Endothelial cell (in vitro differentiated cells): ENCODE results near the gene KATNAL2. TPM values are rescaled to one million over a fixed set of nuclear protein-coding genes. Genes with fewer than 3 reads are reported as not detected.

Experiments used
- DNase-seq: peaks from one replicate; pipeline ENCODE4 v3.0.0; 2021; ENCODE audit warnings: low spot score
- H3K27ac Mint-ChIP-seq: one replicate; pipeline ENCODE4 v1.8.0; 2021; ENCODE audit warnings: mixed read lengths, inconsistent platforms; ENCODE audit not compliant: unreplicated experiment
- H3K27me3 Mint-ChIP-seq: one replicate; pipeline ENCODE4 v1.8.0; 2021; ENCODE audit warnings: mild to moderate bottlenecking, moderate library complexity, mixed read lengths, inconsistent platforms; ENCODE audit not compliant: unreplicated experiment
- H3K36me3 Mint-ChIP-seq: one replicate; pipeline ENCODE4 v1.8.0; 2021; ENCODE audit warnings: mild to moderate bottlenecking, low read depth, mixed read lengths, inconsistent platforms; ENCODE audit not compliant: unreplicated experiment
- H3K4me1 Mint-ChIP-seq: one replicate; pipeline ENCODE4 v1.8.0; 2021; ENCODE audit warnings: mild to moderate bottlenecking, mixed read lengths, inconsistent platforms; ENCODE audit not compliant: unreplicated experiment
- H3K4me3 Mint-ChIP-seq: one replicate; pipeline ENCODE4 v1.8.0; 2021; ENCODE audit warnings: mild to moderate bottlenecking, mixed read lengths, inconsistent platforms; ENCODE audit not compliant: unreplicated experiment
- H3K9me3 Mint-ChIP-seq: one replicate; pipeline ENCODE4 v1.8.0; 2021; ENCODE audit warnings: mixed read lengths, inconsistent platforms; ENCODE audit not compliant: unreplicated experiment
- CTCF ChIP-seq: fragments of 200-600 bp; sonication (generic); IDR thresholded peaks from one replicate; pipeline ENCODE4 v1.5.0; 2021; ENCODE audit warnings: antibody characterized with exemption; ENCODE audit not compliant: unreplicated experiment
- total RNA-seq: library from RNA; stranded (reverse); fragmentation: NEBNext Ultra II Directional; extraction: Animal tissue kit (Norgen Biotek cat#: 25700); gene quantifications from one replicate; pipeline ENCODE4 v1.2.1, GENCODE V29; 2021; ENCODE audit not compliant: unreplicated experiment

KATNAL2 gene
- total RNA-seq, 1 donor from 2014 or later, result 7.9 TPM

- Mint-ChIP-seq H3K36me3 (peaks cover 36% of the 10 kb centered on the region), H3K4me1 (peaks cover 3% of the 10 kb centered on the region), H3K4me3 (no peak overlapping the region), H3K27me3 (no peaks in the 10 kb centered on the region), H3K9me3 (peaks cover 10% of the 10 kb centered on the region), H3K27ac (no peak overlapping the region)
- TF ChIP-seq CTCF, result no peak
- no peak for DNase-seq
Observed at GRCh38 chr18:46886893-46887292, 30.5 kb upstream of the KATNAL2 start.

- TF ChIP-seq CTCF, result no peak
- no peak overlapping the region for H3K27ac Mint-ChIP-seq
- peaks cover 36% of the 10 kb centered on the region for H3K36me3 Mint-ChIP-seq
- H3K27me3 Mint-ChIP-seq, result no peaks in the 10 kb centered on the region
- peak overlapping the region; percentile 81 for H3K4me3 Mint-ChIP-seq
- H3K4me1 Mint-ChIP-seq, result peaks cover 5% of the 10 kb centered on the region
- DNase-seq, result no peak
- H3K9me3 Mint-ChIP-seq, result peaks cover 10% of the 10 kb centered on the region
Observed at GRCh38 chr18:46888965-46889364, 28.4 kb upstream of the KATNAL2 start.

- peaks cover 5% of the 10 kb centered on the region for H3K4me1 Mint-ChIP-seq
- no peak for TF ChIP-seq CTCF
- H3K4me3 Mint-ChIP-seq, result no peak overlapping the region
- no peak overlapping the region for H3K27ac Mint-ChIP-seq
- DNase-seq, result no peak
- H3K9me3 Mint-ChIP-seq, result peaks cover 10% of the 10 kb centered on the region
- no peaks in the 10 kb centered on the region for H3K27me3 Mint-ChIP-seq
- peaks cover 36% of the 10 kb centered on the region for H3K36me3 Mint-ChIP-seq
Observed at GRCh38 chr18:46891742-46892214, 25.6 kb upstream of the KATNAL2 start.

GRCh38 chr18:46892842-46893241 lies 24.6 kb upstream of the KATNAL2 start:
- DNase-seq, result no peak
- no peak overlapping the region for H3K4me3 Mint-ChIP-seq
- peaks cover 10% of the 10 kb centered on the region for H3K9me3 Mint-ChIP-seq
- TF ChIP-seq CTCF, result no peak
- H3K27me3 Mint-ChIP-seq, result no peaks in the 10 kb centered on the region
- H3K4me1 Mint-ChIP-seq, result peaks cover 7% of the 10 kb centered on the region
- H3K27ac Mint-ChIP-seq, result no peak overlapping the region
- H3K36me3 Mint-ChIP-seq, result peaks cover 29% of the 10 kb centered on the region

GRCh38 chr18:46893360-46893759 lies 24.0 kb upstream of the KATNAL2 start:
- peaks cover 24% of the 10 kb centered on the region for H3K36me3 Mint-ChIP-seq
- peaks cover 7% of the 10 kb centered on the region for H3K4me1 Mint-ChIP-seq
- H3K9me3 Mint-ChIP-seq, result peaks cover 10% of the 10 kb centered on the region
- H3K27me3 Mint-ChIP-seq, result no peaks in the 10 kb centered on the region
- H3K4me3 Mint-ChIP-seq, result no peak overlapping the region
- TF ChIP-seq CTCF, result no peak
- DNase-seq, result no peak
- H3K27ac Mint-ChIP-seq, result no peak overlapping the region
